Measurements from ENCODE around the gene MEIKIN.

The MEIKIN gene

DNA sequence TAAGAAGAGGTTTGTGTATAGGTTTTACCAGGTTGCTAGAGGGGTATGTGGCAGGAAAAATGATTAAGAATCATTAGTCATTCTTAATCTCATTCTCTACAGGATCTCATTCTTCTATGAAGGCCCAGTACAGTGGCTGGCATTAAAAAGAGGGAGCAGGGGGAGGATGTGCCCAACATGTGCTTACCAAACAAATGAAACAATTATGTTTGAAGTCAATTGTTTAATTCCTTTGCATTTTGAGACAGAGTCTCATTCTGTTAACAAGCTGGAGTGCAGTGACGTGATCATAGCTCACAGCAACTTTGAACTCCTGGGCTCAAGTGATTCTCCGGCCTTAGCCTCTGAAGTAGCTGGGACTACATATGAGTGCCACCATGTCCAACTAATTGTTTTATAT lies 171.7 kb downstream of the MEIKIN start:
- no peak for DNase-seq (ENCODE audit: low read depth in 2 of 2, low spot score in 1 of 2)

GRCh38 chr5:131771692-131772091 lies 173.8 kb downstream of the MEIKIN start:
- no peak for DNase-seq (ENCODE audit: low read depth in 2 of 2, low spot score in 1 of 2)

DNA sequence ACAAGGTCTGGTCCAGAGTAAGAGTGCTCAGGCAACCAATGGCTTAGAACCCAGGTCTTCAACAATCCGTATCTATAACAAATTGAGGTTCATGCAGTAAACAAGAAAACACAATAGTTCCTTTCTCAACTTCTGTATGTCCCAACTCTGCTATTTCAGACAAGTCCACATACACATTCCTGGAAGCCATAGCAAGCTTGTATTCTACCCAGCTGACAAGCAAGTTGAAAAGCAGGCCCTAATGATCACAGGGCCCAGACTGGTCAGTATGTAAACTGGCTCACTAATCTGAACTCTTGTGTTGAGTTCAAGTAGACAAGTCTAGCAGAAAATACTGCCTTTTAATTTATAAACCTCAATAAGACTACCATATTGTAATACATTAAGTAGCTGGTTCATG lies 175.5 kb downstream of the MEIKIN start:
- DNase-seq (ENCODE audit: low read depth in 2 of 2, low spot score in 1 of 2): no peak

DNA sequence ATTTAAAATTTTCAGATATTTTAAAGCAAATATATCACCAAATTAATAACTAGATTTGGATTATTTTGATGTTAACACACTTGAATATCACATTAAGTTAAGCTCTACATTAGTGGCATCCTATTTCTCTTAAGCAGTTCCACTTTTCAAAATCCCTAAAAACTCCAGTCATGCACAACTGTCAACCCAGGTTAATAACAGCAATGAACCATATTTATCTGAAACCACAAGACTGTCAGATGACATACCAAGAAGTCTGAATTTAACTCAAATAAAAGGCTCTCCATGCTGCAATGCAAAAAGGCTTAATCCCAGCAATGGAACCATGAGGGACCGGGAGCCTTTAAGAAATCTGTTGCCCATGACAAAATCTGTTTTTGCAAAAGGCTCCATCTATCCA lies 176.1 kb downstream of the MEIKIN start:
- no peak for DNase-seq (ENCODE audit: low read depth in 2 of 2, low spot score in 1 of 2)

DNA sequence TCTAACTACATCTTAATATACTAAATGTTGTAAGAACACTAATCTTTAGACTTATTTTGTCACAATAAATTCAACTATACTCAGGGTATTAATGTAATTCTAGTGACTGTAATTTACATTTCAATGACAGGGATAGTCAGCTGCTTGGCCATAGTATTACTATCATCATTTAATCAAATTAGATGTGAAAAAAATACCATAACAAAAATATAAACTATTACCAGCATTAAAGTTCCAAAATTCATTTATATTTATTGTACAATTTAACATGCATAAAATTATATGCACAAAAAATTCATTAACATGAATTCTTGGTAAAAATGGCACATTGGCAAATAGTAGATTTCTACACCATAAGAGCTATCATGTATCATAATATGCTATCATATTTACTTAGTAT lies 177.6 kb downstream of the MEIKIN start:
- DNase-seq (ENCODE audit: low read depth in 2 of 2, low spot score in 1 of 2): no peak

GRCh38 chr5:131766689-131767088 lies 178.8 kb downstream of the MEIKIN start:
- no peak for DNase-seq (ENCODE audit: low read depth in 2 of 2, low spot score in 1 of 2)

DNA sequence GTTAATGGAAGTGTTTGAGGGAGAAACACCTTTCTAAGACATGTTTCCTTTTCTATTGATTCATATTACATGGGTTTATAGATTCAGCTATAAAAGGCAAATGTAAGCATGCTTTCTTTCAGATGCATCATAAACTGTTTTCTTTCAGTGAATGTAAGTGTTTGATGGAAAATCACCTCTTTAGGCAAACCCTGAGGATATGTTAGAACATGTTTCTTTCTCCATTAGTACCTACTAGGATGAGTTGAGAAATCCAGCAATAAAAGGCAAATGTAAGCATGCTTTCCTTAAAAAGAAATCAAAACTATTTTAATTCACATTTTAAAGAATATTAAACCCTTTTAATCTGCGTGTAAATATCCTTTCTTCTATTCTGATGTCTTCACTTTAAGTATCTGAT lies 180.2 kb downstream of the MEIKIN start:
- no peak for DNase-seq (ENCODE audit: low read depth in 2 of 2, low spot score in 1 of 2)

DNA sequence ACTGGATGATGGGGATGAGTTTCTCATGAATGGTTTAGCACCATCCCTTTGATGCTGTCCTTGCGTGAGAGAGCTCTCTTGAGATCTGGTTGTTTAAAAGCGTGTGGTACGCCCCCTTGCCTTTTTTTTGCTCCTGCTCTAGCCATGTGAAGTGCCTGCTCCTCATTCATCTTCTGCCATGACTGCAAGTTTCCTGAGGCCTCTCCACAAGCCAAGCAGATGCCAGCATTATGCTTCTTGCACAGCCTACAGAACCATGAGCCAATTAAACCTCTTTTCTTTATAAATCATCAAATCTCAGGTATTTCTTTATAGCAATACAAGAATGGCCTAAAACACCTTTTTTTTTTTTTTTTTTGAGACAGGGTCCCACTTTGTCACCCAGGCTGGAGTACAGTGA lies 181.5 kb downstream of the MEIKIN start:
- DNase-seq (ENCODE audit: low read depth in 2 of 2, low spot score in 1 of 2): no peak

DNA sequence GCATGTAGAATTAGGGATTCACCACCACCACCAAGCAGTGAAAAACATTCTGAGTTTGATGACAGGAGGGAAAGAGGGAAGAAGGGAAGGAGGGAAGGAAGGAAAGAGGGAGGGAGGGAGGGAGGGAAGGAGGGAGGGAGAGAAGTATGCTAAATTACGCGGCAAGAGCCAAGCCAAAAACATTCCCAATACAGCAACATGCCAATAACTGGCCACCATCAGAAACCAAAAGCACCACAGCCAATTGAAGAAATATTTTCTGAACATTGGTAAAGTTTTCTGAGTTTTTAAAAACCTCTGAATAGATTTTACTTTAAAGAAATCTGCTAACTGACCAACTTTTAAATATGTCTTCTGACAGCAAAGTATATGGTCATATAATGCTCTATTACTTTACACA lies 184.7 kb downstream of the MEIKIN start:
- no peak for DNase-seq (ENCODE audit: low read depth in 2 of 2, low spot score in 1 of 2)

GRCh38 chr5:131759704-131760103 lies 185.8 kb downstream of the MEIKIN start:
- DNase-seq (ENCODE audit: low read depth in 2 of 2, low spot score in 1 of 2): no peak

DNA sequence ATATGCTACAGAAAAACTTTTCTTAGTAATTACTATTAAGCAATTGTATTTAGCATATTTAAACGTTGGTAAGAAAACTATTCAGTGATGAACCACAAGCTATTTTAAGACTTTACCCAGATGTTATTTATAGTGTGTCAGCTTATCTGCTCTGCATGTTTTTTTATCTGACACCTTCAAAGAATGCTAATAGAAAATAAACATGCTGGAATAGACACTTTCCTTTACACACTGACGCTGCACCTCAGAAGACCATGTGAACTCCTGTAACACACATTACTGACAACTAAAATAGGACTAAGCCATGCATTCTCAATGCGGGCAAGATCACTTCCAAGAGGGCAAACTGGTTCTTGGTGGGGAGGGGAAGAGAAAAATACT lies 187.0 kb downstream of the MEIKIN start:
- no peak for DNase-seq (ENCODE audit: low read depth in 2 of 2, low spot score in 1 of 2)

DNA sequence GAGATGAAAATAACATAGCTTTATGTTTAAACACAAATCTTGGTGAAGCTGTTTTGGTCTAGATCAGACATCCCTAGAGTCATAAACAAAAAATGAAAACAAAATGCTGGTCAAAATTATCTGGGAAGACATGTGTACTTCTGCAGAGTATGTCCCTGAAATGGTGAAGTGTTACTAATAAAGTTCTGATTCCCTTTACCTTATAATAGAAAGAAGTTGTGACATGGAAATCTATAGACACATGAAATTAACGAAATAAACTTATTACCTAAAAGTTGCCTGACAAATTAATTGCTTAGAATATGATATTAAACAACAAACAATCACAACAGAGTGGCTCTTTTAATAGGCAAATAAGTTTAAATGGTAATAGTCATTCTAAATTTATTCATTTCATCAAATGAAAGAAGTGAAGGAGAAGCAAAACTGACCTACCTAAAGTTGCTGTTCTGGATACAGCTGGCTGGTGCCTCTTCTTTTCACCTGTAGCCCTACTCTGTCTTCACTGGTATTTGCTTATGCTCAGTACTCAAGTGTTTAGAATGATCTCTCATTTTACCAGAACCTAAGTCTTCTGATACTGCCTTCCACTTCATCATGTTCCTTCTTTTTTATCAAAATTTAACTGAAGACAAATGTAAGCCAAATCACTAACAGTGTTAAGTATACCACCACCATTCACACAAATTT lies 187.5 kb downstream of the MEIKIN start:
- DNase-seq (ENCODE audit: low read depth in 2 of 2, low spot score in 1 of 2): no peak

Measured in stimulated activated CD8-positive, alpha-beta memory T cell treated with anti-CD3 and anti-CD28 coated beads, Interleukin-4, amount 100 ng/mL, for 1 hour (primary cell).